Ovary (tissue), 9 donors: Measurements from ENCODE around the gene NUP62. TPM values are rescaled to one million over a fixed set of nuclear protein-coding genes. Genes with fewer than 3 reads are reported as not detected.

ENCODE experiments used
- DNase-seq, 5 donors: peaks; one replicate each; pipeline ENCODE4 v3.0.0-alpha.2; 2019 to 2020
- H3K27ac ChIP-seq, 2 donors: fragments of 200-600 bp; one replicate each; pipeline versions ENCODE4 v1.5.1 to v1.8.0; 2019 to 2022
- H3K27me3 ChIP-seq: fragments of 200-600 bp; one replicate; pipeline ENCODE4 v1.8.0; 2022
- H3K36me3 ChIP-seq: fragments of 200-600 bp; sonication (generic); one replicate; pipeline ENCODE4 v1.5.1; 2019
- H3K4me1 ChIP-seq: one replicate; pipeline ENCODE4 v1.8.1; 2013; ENCODE audit warnings: mild to moderate bottlenecking, moderate library complexity; ENCODE audit not compliant: insufficient read depth
- H3K4me3 ChIP-seq: fragments of 200-600 bp; sonication (generic); one replicate; pipeline ENCODE4 v1.5.1; 2017
- H3K9me3 ChIP-seq, 2 donors: fragments of 200-600 bp in 1 of 2; sonication (generic) in 1 of 2; one replicate each; pipeline versions ENCODE4 v1.5.1 to v1.8.1; 2013 to 2019; ENCODE audit warnings: mild to moderate bottlenecking in 1 of 2, moderate library complexity in 1 of 2
- EP300 ChIP-seq: sonication (generic); formaldehyde crosslinking; IDR thresholded peaks from one replicate; pipeline ENCODE4 v1.6.1; 2017; ENCODE audit warnings: antibody characterized with exemption
- POLR2A ChIP-seq: fragments of 450-650 bp; IDR thresholded peaks from one replicate; pipeline ENCODE4 v1.6.1; 2017; ENCODE audit warnings: antibody characterized with exemption, mild to moderate bottlenecking, moderate library complexity
- WGBS, 3 donors: extraction: QIAGEN DNeasy Blood & Tissue Kit in 1 of 3; methylation state at CpG; one replicate each; pipeline versions ENCODE4 v1.1.5 to v1.1.7; 2013 to 2017; 5-methylcytosine and 5-hydroxymethylcytosine counted together
- intact Hi-C, 4 donors: fragments of 100-400 bp; cut with DNase I; formaldehyde crosslinking; loops; one replicate each; pipeline versions ENCODE4 v1.11.0 to v1.15.1; 2022 to 2023
- polyA plus RNA-seq, 2 donors: library from polyadenylated mRNA; stranded (reverse); fragments of 200-250 nt in 1 of 2; fragments of 350-450 nt in 1 of 2; fragmentation: Illumina TruSeq in 1 of 2; extraction: RNeasy Lipid Tissue Mini Kit (QIAGEN cat#74804) in 1 of 2; gene quantifications; one replicate each; pipeline ENCODE4 v1.2.3, GENCODE V29; 2013 to 2014
- total RNA-seq, 7 donors: library from RNA; depleted of rRNA in 2 of 7; stranded (reverse); fragments of >200 nt in 2 of 7; fragmentation: NEBNext Ultra II Directional in 3 of 7; extraction: Animal tissue kit (Norgen Biotek cat#: 25700) in 3 of 7; gene quantifications; one replicate each; pipeline versions ENCODE4 v1.1.0 to v1.2.4, GENCODE V29; 2016 to 2023
- TF ChIP-seq, protein P1 (sequence below), 3 donors: fragments of 450-650 bp in 2 of 3; fragments of 200-600 bp in 1 of 3; IDR thresholded peaks; one replicate each; pipeline versions ENCODE4 v1.5.1 to v1.8.0; 2016 to 2022; ENCODE audit warnings: antibody characterized with exemption in 3 of 3, mild to moderate bottlenecking in 1 of 3
- donor health status: DM: no; HTN: no; CAD: no; lungs with moderate emphysema.
- donor health status: DM: no; HTN: no; CAD: no.
- donor health status: Bipolar disorder and iron deficiency.
- donor health status: DM: yes; HTN: yes; CAD: no.
- donor health status: DM: no; HTN: no; CAD: no.
- donor health status: DM: yes; HTN: yes; CAD: no.

NUP62 gene
- total and polyA plus RNA-seq, 9 donors, result 18.7 to 47.7 (median 37.1) TPM

DNA sequence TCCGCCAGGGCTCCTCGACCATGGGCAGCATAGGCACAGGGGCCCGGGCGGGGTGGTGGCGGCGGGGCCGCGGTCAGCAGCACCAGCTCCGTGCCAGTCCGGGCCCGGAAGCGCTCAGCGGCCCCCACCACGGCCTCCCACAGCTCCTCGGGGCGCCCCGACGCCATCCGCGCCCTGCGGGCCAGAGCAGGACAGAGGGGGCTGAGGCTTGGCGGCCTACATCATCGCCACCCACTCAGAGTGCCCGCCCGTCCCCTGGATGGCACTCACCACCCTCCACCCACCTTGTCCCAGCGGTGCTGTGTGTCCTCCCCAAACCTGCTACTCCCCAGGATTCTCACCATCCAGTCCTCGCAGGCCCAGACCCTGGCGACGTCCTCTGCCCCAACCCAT, 56.2 kb downstream of the NUP62 start:
- H3K27me3 ChIP-seq, result no peaks in the 10 kb centered on the region

DNA sequence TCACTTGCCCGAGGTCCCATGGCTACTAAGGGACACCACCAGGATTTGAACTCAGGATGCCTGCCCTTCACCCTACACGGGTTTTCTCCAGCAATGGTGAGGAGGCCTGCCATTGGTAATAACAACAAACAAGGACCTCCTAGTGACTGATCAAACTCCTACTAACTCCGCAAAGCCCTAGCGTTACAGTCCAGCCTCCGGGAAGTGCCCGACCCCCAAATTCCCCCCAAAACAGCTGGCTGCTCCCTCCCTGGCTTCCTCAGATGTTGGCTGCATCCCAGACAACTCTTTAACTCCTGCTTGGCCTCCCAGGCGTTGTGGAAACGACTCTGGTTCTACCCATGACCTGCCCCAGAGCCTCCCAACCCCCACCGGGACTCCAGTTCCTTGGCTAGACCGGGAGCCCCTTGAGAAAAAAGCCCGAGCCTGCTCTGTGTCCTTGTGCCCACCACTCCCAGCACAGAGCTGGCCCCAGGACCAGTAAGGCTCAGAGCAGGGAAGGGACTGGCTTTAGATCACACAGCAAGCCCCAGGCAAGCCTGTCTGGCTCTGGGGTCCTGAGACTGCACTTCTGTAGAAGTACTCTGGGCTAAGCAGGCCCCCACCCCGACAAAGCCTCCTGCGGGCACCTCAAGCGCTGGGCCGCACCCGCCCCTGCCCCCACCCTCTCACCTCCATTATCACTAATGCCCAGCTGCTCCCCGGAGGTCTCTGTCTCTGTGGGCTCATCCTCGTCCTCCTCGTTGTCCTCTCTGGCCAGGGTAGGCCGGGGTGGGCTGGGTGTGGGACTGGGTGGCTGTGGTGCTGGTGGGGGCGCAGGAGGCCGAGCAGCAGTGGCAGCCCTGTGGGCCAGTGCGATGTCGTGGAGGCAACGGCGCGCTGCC, 56.8 kb downstream of the NUP62 start:
- intact Hi-C loops, result no loop called here
- Histone ChIP-seq H3K4me1 (peaks cover 14% of the 10 kb centered on the region), H3K9me3 (no peaks in the 10 kb centered on the region), H3K36me3 (no peaks in the 10 kb centered on the region), H3K27ac (no peak overlapping the region), H3K27me3 (no peaks in the 10 kb centered on the region), H3K4me3 (no peak overlapping the region)
- DNase-seq, result peak in 4 of 5 donors; percentile 39 to 50 (median 46)
- WGBS, 3 donors, result 65 to 71% (median 65%) methylated on average over 27 of the region's 27 CpGs
- TF ChIP-seq EP300, result no peak
- TF ChIP-seq, protein P1, sequence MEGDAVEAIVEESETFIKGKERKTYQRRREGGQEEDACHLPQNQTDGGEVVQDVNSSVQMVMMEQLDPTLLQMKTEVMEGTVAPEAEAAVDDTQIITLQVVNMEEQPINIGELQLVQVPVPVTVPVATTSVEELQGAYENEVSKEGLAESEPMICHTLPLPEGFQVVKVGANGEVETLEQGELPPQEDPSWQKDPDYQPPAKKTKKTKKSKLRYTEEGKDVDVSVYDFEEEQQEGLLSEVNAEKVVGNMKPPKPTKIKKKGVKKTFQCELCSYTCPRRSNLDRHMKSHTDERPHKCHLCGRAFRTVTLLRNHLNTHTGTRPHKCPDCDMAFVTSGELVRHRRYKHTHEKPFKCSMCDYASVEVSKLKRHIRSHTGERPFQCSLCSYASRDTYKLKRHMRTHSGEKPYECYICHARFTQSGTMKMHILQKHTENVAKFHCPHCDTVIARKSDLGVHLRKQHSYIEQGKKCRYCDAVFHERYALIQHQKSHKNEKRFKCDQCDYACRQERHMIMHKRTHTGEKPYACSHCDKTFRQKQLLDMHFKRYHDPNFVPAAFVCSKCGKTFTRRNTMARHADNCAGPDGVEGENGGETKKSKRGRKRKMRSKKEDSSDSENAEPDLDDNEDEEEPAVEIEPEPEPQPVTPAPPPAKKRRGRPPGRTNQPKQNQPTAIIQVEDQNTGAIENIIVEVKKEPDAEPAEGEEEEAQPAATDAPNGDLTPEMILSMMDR (IDR thresholded peaks at IDR 0.05), result no peak
- no peak for TF ChIP-seq POLR2A

More for the DNA sequence above, 56.2 kb downstream of the NUP62 start:
- WGBS, 3 donors, result 85 to 89% (median 88%) methylated on average over 25 to 29 of the region's 29 CpGs
- H3K27ac ChIP-seq, result no peak overlapping the region
- H3K4me3 ChIP-seq, result no peak overlapping the region
- no peaks in the 10 kb centered on the region for H3K9me3 ChIP-seq
- H3K4me1 ChIP-seq, result peaks cover 14% of the 10 kb centered on the region
- intact Hi-C loops, result no loop called here
- no peaks in the 10 kb centered on the region for H3K36me3 ChIP-seq
- DNase-seq, result peak in 4 of 5 donors; percentile 34 to 53 (median 46)
- TF ChIP-seq, protein P1 (IDR thresholded peaks at IDR 0.05), result no peak
- TF ChIP-seq POLR2A (no peak), EP300 (no peak)

DNA sequence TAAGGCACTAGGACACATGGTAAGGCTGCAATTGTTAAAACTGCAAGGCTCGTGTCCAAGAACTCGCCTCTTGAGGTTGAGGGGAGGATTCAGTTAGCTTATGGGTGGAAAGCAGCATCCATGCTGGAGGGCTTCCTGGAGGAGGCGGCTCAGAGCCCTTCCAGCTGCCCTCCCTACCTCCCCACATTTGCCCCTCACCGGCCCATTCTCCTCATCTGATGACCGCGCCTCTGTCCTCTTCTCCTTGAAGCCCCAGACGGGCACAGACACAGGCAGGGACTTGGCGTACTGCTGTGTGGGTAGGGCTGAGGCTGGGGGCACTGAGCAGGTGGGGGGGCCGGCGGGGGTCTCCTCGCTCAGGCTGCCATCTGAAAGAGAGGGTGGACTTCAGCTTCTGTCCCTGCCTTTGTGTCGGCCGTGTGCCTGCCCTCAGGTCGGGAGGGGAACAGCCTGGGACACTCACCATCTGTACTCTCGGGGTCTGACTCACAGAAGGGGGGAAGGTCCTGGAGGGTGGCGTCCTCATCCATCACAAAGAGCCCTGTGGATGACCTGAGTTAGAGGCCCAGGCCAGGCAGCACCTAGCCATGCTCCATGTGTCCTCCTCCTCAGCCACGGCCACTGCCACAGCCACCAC, 57.8 kb downstream of the NUP62 start:
- TF ChIP-seq, protein P1 (IDR thresholded peaks at IDR 0.05), result no peak
- no peak for TF ChIP-seq EP300
- no peak for TF ChIP-seq POLR2A
- WGBS, 3 donors, result 85 to 88% (median 87%) methylated on average over 16 to 17 of the region's 17 CpGs

DNA sequence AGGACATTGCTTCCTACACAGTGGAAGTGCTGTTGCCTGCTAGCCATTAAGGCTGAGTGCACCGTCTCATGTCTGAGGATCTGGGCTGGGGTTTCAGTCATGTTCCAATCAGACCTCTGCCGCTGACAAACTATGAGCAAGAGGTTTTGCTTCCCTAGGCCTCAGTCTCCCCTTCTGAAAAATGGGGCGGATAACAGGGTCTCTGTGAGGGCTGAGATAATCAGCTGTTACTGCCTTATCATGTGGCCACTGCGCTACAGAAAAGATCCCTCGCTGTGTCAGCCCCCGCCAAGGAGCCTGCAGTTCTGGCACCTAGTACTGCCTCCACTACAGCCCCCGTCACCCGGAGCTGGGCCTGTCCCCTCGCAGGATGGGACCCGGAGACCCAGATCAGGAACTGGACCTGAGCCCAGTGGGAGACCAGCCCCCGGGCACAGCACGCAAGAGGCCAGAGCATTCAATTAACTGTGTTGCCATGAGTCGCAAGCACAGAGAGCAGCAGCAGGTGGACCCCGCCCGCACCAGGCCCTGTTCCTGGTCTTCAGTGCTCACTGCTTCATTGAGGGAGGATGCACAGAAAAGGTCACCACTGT, 58.9 kb downstream of the NUP62 start:
- WGBS, 3 donors, result 56 to 72% (median 60%) methylated on average over 15 of the region's 15 CpGs
- TF ChIP-seq, protein P1 (IDR thresholded peaks at IDR 0.05), result no peak
- TF ChIP-seq POLR2A (no peak), EP300 (no peak)
- Histone ChIP-seq H3K4me3 (peak overlapping the region; percentile 47), H3K9me3 (no peaks in the 10 kb centered on the region), H3K36me3 (no peaks in the 10 kb centered on the region), H3K4me1 (peaks cover 20% of the 10 kb centered on the region), H3K27ac (peak overlapping the region; percentile 72 to 80), H3K27me3 (no peaks in the 10 kb centered on the region)
- intact Hi-C loops, result no loop called here
- DNase-seq, result peak in 4 of 5 donors; percentile 58 to 67 (median 60)

More for the DNA sequence above, 57.8 kb downstream of the NUP62 start:
- Histone ChIP-seq H3K36me3 (no peaks in the 10 kb centered on the region), H3K4me3 (no peak overlapping the region), H3K4me1 (peaks cover 14% of the 10 kb centered on the region), H3K27ac (no peak overlapping the region), H3K9me3 (no peaks in the 10 kb centered on the region), H3K27me3 (no peaks in the 10 kb centered on the region)
- intact Hi-C loops, result no loop called here
- peak in 4 of 5 donors; percentile 38 to 50 (median 42) for DNase-seq
